ENCODE measurements around the gene ARHGAP29. TPM values are rescaled to one million over a fixed set of nuclear protein-coding genes. Genes with fewer than 3 reads are reported as not detected.

Gene ARHGAP29
- total RNA-seq, 1 experiment from 2014 or later: 197 TPM

DNA sequence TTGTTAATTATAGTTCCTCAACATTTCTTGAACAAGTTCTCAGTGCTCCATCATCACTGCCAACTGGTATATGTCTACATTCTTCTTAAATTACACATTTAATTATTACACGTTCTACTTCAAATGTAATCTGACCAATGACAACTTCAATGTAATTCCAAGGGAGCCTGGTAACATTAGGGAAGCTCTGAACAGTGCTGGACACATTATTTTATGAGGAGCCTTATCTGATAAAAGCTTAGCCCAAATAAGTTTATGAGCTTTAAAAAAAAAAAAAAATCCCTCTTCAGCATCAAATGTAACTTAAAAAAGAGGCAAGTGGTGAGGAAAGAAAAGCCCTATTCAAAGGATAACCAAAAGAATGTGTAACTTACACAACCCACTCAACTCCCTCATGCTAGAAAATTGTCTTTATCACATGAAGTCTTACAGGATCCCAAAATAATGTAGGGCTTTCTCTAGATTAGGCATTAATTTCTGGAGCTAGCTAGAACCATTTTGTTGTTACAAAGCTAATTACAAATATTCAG is 81.2 kb downstream of the ARHGAP29 start:
- ATAC-seq: no peak
- POLR2A ChIA-PET: no interaction called here
- TF ChIP-seq SIN3A (IDR thresholded peaks at IDR 0.05; ENCODE audit: borderline replicate concordance, insufficient read depth, low read depth, low read length) (no peak), TCF7L2 (IDR thresholded peaks at IDR 0.05; ENCODE audit: low read depth, low read length) (no peak), POLR2AphosphoS5 (IDR thresholded peaks at IDR 0.05; ENCODE audit: low read depth, low read length) (no peak)
- TF ChIP-seq, protein P1, sequence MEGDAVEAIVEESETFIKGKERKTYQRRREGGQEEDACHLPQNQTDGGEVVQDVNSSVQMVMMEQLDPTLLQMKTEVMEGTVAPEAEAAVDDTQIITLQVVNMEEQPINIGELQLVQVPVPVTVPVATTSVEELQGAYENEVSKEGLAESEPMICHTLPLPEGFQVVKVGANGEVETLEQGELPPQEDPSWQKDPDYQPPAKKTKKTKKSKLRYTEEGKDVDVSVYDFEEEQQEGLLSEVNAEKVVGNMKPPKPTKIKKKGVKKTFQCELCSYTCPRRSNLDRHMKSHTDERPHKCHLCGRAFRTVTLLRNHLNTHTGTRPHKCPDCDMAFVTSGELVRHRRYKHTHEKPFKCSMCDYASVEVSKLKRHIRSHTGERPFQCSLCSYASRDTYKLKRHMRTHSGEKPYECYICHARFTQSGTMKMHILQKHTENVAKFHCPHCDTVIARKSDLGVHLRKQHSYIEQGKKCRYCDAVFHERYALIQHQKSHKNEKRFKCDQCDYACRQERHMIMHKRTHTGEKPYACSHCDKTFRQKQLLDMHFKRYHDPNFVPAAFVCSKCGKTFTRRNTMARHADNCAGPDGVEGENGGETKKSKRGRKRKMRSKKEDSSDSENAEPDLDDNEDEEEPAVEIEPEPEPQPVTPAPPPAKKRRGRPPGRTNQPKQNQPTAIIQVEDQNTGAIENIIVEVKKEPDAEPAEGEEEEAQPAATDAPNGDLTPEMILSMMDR (IDR thresholded peaks at IDR 0.05): no peak
- TF ChIP-seq, protein P2, sequence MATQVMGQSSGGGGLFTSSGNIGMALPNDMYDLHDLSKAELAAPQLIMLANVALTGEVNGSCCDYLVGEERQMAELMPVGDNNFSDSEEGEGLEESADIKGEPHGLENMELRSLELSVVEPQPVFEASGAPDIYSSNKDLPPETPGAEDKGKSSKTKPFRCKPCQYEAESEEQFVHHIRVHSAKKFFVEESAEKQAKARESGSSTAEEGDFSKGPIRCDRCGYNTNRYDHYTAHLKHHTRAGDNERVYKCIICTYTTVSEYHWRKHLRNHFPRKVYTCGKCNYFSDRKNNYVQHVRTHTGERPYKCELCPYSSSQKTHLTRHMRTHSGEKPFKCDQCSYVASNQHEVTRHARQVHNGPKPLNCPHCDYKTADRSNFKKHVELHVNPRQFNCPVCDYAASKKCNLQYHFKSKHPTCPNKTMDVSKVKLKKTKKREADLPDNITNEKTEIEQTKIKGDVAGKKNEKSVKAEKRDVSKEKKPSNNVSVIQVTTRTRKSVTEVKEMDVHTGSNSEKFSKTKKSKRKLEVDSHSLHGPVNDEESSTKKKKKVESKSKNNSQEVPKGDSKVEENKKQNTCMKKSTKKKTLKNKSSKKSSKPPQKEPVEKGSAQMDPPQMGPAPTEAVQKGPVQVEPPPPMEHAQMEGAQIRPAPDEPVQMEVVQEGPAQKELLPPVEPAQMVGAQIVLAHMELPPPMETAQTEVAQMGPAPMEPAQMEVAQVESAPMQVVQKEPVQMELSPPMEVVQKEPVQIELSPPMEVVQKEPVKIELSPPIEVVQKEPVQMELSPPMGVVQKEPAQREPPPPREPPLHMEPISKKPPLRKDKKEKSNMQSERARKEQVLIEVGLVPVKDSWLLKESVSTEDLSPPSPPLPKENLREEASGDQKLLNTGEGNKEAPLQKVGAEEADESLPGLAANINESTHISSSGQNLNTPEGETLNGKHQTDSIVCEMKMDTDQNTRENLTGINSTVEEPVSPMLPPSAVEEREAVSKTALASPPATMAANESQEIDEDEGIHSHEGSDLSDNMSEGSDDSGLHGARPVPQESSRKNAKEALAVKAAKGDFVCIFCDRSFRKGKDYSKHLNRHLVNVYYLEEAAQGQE (IDR thresholded peaks at IDR 0.05; ENCODE audit: insufficient read depth in 1 of 2, low read depth in 2 of 2, low read length in 1 of 2): no peak
- intact Hi-C loops (cut with micrococcal nuclease; ENCODE audit: unreplicated experiment) (no loop called here), in situ Hi-C loops (cut with HindIII; ENCODE audit: low pct_unique_long_range_greater_than_20kb, low sequenced_read_pairs) (no loop called here)
- no TSS peak for BruUV-seq (replicated peaks)
- Histone ChIP-seq H3K27ac (ENCODE audit: low read length) (peak overlapping the region; percentile 58), H3K9me3 (ENCODE audit: control insufficient read depth, insufficient read depth, low read depth, low read length) (no peaks in the 10 kb centered on the region), H3K4me1 (ENCODE audit: control insufficient read depth, insufficient read depth, low read length) (peaks cover 3% of the 10 kb centered on the region), H3K36me3 (ENCODE audit: control insufficient read depth, insufficient read depth, low read length) (no peaks in the 10 kb centered on the region), H3K4me3 (ENCODE audit: low read depth in 2 of 2, low read length in 2 of 2) (no peak overlapping the region), H3K27me3 (ENCODE audit: control insufficient read depth, insufficient read depth, low read length) (no peaks in the 10 kb centered on the region)
- no peak for DNase-seq (ENCODE audit: low read depth, low spot score)
- CTCF ChIA-PET: no interaction called here

DNA sequence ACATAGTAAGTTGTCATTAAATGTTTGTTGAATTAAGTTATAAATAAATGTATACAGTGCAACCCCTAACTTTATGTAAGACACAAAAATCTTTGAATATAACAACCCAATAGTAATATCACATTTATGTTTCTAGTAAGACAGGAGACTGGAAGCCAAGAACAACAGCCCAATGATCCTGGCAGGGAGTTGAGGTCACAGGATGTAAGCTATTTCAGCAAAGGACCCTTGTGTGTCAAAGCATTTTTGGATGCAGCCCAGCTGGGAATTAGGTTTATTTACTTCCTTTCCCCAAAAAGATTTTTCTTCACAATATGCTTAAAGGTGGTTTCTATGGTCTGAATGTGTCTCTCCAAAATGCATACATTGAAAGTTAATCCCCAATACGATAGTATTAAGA is 82.4 kb downstream of the ARHGAP29 start:
- CTCF ChIA-PET: no interaction called here
- Histone ChIP-seq H3K27me3 (ENCODE audit: control insufficient read depth, insufficient read depth, low read length) (no peaks in the 10 kb centered on the region), H3K36me3 (ENCODE audit: control insufficient read depth, insufficient read depth, low read length) (no peaks in the 10 kb centered on the region), H3K4me1 (ENCODE audit: control insufficient read depth, insufficient read depth, low read length) (no peaks in the 10 kb centered on the region), H3K27ac (ENCODE audit: low read length) (peak overlapping the region; percentile 58), H3K9me3 (ENCODE audit: control insufficient read depth, insufficient read depth, low read depth, low read length) (no peaks in the 10 kb centered on the region), H3K4me3 (ENCODE audit: low read depth in 2 of 2, low read length in 2 of 2) (no peak overlapping the region)
- DNase-seq (ENCODE audit: low read depth, low spot score) (no peak), ATAC-seq (no peak)
- TF ChIP-seq POLR2AphosphoS5 (IDR thresholded peaks at IDR 0.05; ENCODE audit: low read depth, low read length) (no peak), SIN3A (IDR thresholded peaks at IDR 0.05; ENCODE audit: borderline replicate concordance, insufficient read depth, low read depth, low read length) (no peak), TCF7L2 (IDR thresholded peaks at IDR 0.05; ENCODE audit: low read depth, low read length) (no peak)
- TF ChIP-seq, protein P2 (IDR thresholded peaks at IDR 0.05; ENCODE audit: insufficient read depth in 1 of 2, low read depth in 2 of 2, low read length in 1 of 2): no peak
- TF ChIP-seq, protein P1 (IDR thresholded peaks at IDR 0.05): no peak
- no TSS peak for BruUV-seq (replicated peaks)
- POLR2A ChIA-PET: interaction anchor here (0.6 to 1.0 kb wide), 2 partner anchors 22 to 25 kb away, joined by 3 to 4 read pairs; no protein-coding TSS in a partner anchor
- intact Hi-C loops (cut with micrococcal nuclease; ENCODE audit: unreplicated experiment) (no loop called here), in situ Hi-C loops (cut with HindIII; ENCODE audit: low pct_unique_long_range_greater_than_20kb, low sequenced_read_pairs) (no loop called here)

Data from Panc1 (cell line).